ENCODE measurements around the gene SH3TC2.

The SH3TC2 gene

GRCh38 chr5:149028984-149029383 is 33.9 kb downstream of the SH3TC2 start:
- DNase-seq (ENCODE audit: low read depth) = no peak

- DNase-seq (ENCODE audit: low read depth) = no peak
Observed at GRCh38 chr5:149028161-149028560, 34.7 kb downstream of the SH3TC2 start.

- DNase-seq (ENCODE audit: low read depth) = no peak
Observed at GRCh38 chr5:149027636-149028035, 35.2 kb downstream of the SH3TC2 start.

GRCh38 chr5:149024943-149025342 is 37.9 kb downstream of the SH3TC2 start:
- DNase-seq (ENCODE audit: low read depth) = no peak

GRCh38 chr5:149024477-149024876 is 38.4 kb downstream of the SH3TC2 start:
- DNase-seq (ENCODE audit: low read depth) = peak; percentile 69

- DNase-seq (ENCODE audit: low read depth) = no peak
Observed at GRCh38 chr5:149022200-149022599, 40.7 kb downstream of the SH3TC2 start.

GRCh38 chr5:149019679-149020078 is 43.2 kb downstream of the SH3TC2 start:
- no peak for DNase-seq (ENCODE audit: low read depth)

GRCh38 chr5:149018909-149019443 is 43.9 kb downstream of the SH3TC2 start:
- no peak for DNase-seq (ENCODE audit: low read depth)

- no peak for DNase-seq (ENCODE audit: low read depth)
Observed at GRCh38 chr5:149017636-149018035, 45.2 kb downstream of the SH3TC2 start.

- DNase-seq (ENCODE audit: low read depth) = peak; percentile 48
Observed at GRCh38 chr5:149015561-149015960, 47.3 kb downstream of the SH3TC2 start.

- no peak for DNase-seq (ENCODE audit: low read depth)
Observed at GRCh38 chr5:149015126-149015525, 47.7 kb downstream of the SH3TC2 start.

GRCh38 chr5:149014571-149015031 is 48.3 kb downstream of the SH3TC2 start:
- no peak for DNase-seq (ENCODE audit: low read depth)

GRCh38 chr5:149013796-149014195 is 49.1 kb downstream of the SH3TC2 start:
- DNase-seq (ENCODE audit: low read depth) = no peak

- DNase-seq (ENCODE audit: low read depth) = no peak
Observed at GRCh38 chr5:149012350-149012749, 50.5 kb downstream of the SH3TC2 start.

GRCh38 chr5:149011728-149012127 is 51.1 kb downstream of the SH3TC2 start:
- DNase-seq (ENCODE audit: low read depth) = no peak

GRCh38 chr5:149011084-149011483 is 51.8 kb downstream of the SH3TC2 start:
- peak; percentile 91 for DNase-seq (ENCODE audit: low read depth)

- DNase-seq (ENCODE audit: low read depth) = peak; percentile 77
Observed at GRCh38 chr5:149007174-149007573, 55.7 kb downstream of the SH3TC2 start.

GRCh38 chr5:149006426-149006825 is 56.4 kb downstream of the SH3TC2 start:
- no peak for DNase-seq (ENCODE audit: low read depth)

GRCh38 chr5:149005077-149005892 is 57.6 kb downstream of the SH3TC2 start:
- DNase-seq (ENCODE audit: low read depth) = peak; percentile 35

GRCh38 chr5:149004559-149004958 is 58.3 kb downstream of the SH3TC2 start:
- DNase-seq (ENCODE audit: low read depth) = no peak

- peak; percentile 95 for DNase-seq (ENCODE audit: low read depth)
Observed at GRCh38 chr5:149002761-149003689, 59.8 kb downstream of the SH3TC2 start.

GRCh38 chr5:149002053-149002452 is 60.8 kb downstream of the SH3TC2 start:
- DNase-seq (ENCODE audit: low read depth) = peak; percentile 100

GRCh38 chr5:149001162-149001561 is 61.7 kb downstream of the SH3TC2 start:
- DNase-seq (ENCODE audit: low read depth) = peak; percentile 43
